Upper lobe of left lung (tissue), 6 donors: ENCODE measurements around the gene ICAM4. TPM values are rescaled to one million over a fixed set of nuclear protein-coding genes. Genes with fewer than 3 reads are reported as not detected.

Experiments
- ATAC-seq, 2 donors: fragments of 200-7000 bp; cut with Tn5 transposase; one replicate each; pipeline ENCODE4 v1.9.1; 2022; ENCODE audit warnings: mild to moderate bottlenecking in 2 of 2, moderate library complexity in 2 of 2; ENCODE audit not compliant: low FRiP score in 2 of 2
- DNase-seq, 2 donors: peaks; one replicate each; pipeline ENCODE4 v3.0.0-alpha.2; 2019 to 2020
- H3K27ac ChIP-seq, 4 donors: fragments of 200-600 bp; sonication (generic); one replicate each; pipeline ENCODE4 v1.5.1; 2016 to 2019
- H3K27me3 ChIP-seq, 4 donors: fragments of 200-600 bp; sonication (generic); one replicate each; pipeline ENCODE4 v1.5.1; 2017 to 2019
- H3K36me3 ChIP-seq, 4 donors: fragments of 200-600 bp; sonication (generic); one replicate each; pipeline ENCODE4 v1.5.1; 2016 to 2019
- H3K4me1 ChIP-seq, 4 donors: fragments of 200-600 bp; sonication (generic); one replicate each; pipeline ENCODE4 v1.5.1; 2018 to 2019
- H3K4me3 ChIP-seq, 4 donors: fragments of 200-600 bp; sonication (generic); one replicate each; pipeline ENCODE4 v1.5.1; 2017 to 2019; ENCODE audit warnings: mild to moderate bottlenecking in 2 of 4, moderate library complexity in 1 of 4
- H3K9me3 ChIP-seq, 4 donors: fragments of 200-600 bp; sonication (generic); one replicate each; pipeline ENCODE4 v1.5.1; 2018 to 2019
- EP300 ChIP-seq, 4 donors: sonication (generic); formaldehyde crosslinking; IDR thresholded peaks; one replicate each; pipeline ENCODE4 v1.5.1; 2017; ENCODE audit warnings: antibody characterized with exemption in 4 of 4, control low read depth in 2 of 4
- POLR2A ChIP-seq, 4 donors: fragments of 450-650 bp; IDR thresholded peaks; one replicate each; pipeline ENCODE4 v1.5.1; 2016 to 2017; ENCODE audit warnings: antibody characterized with exemption in 4 of 4, mild to moderate bottlenecking in 2 of 4
- POLR2AphosphoS5 ChIP-seq, 2 donors: sonication (generic); formaldehyde crosslinking; IDR thresholded peaks; one replicate each; pipeline ENCODE4 v1.5.1; 2017; ENCODE audit warnings: antibody characterized with exemption in 2 of 2
- whole genome bisulfite sequencing, 2 donors: methylation state at CpG; one replicate each; pipeline ENCODE4 v1.1.5; 2017 to 2018; 5-methylcytosine and 5-hydroxymethylcytosine counted together
- total RNA-seq, 6 donors: library from RNA; depleted of rRNA in 4 of 6; stranded (reverse); fragments of >200 nt in 4 of 6; gene quantifications; one replicate each; pipeline versions ENCODE4 v1.1.0 to v1.2.1, GENCODE V29; 2016 to 2021
- TF ChIP-seq, protein P1 (sequence below), 6 experiments: fragments of 450-650 bp in 4 of 6; fragments of 200-600 bp in 2 of 6; sonication (generic) in 2 of 6; IDR thresholded peaks; one replicate each; pipeline ENCODE4 v1.5.1; 2016 to 2019; ENCODE audit warnings: antibody characterized with exemption in 6 of 6
- donor health status: DM: no; HTN: no; CAD: no; lungs with moderate emphysema.
- donor health status: DM: no; HTN: yes; CAD: no; lungs with severe emphysema.

The ICAM4 gene
- total RNA-seq, 6 donors from 2014 or later, result 6.3 to 24.3 (median 12.0) TPM

GRCh38 chr19:10254244-10254643 lies 32.5 kb upstream of the ICAM4 start:
- Histone ChIP-seq H3K27ac (no peak overlapping the region), H3K36me3 (peaks cover 10 to 50% (median 44%) of the 10 kb centered on the region in 4 donors), H3K4me1 (peaks cover 16 to 38% (median 17%) of the 10 kb centered on the region in 4 donors), H3K9me3 (no peaks in the 10 kb centered on the region), H3K27me3 (no peaks in the 10 kb centered on the region), H3K4me3 (no peak overlapping the region)
- ATAC-seq (no peak), DNase-seq (no peak)
- TF ChIP-seq POLR2A (IDR thresholded peaks at IDR 0.05) (no peak), POLR2AphosphoS5 (IDR thresholded peaks at IDR 0.05) (no peak), EP300 (IDR thresholded peaks at IDR 0.05) (no peak)
- TF ChIP-seq, protein P1, sequence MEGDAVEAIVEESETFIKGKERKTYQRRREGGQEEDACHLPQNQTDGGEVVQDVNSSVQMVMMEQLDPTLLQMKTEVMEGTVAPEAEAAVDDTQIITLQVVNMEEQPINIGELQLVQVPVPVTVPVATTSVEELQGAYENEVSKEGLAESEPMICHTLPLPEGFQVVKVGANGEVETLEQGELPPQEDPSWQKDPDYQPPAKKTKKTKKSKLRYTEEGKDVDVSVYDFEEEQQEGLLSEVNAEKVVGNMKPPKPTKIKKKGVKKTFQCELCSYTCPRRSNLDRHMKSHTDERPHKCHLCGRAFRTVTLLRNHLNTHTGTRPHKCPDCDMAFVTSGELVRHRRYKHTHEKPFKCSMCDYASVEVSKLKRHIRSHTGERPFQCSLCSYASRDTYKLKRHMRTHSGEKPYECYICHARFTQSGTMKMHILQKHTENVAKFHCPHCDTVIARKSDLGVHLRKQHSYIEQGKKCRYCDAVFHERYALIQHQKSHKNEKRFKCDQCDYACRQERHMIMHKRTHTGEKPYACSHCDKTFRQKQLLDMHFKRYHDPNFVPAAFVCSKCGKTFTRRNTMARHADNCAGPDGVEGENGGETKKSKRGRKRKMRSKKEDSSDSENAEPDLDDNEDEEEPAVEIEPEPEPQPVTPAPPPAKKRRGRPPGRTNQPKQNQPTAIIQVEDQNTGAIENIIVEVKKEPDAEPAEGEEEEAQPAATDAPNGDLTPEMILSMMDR (IDR thresholded peaks at IDR 0.05), result no peak
- WGBS, 2 donors, result 88 to 89% methylated on average over 3 of the region's 3 CpGs

DNA sequence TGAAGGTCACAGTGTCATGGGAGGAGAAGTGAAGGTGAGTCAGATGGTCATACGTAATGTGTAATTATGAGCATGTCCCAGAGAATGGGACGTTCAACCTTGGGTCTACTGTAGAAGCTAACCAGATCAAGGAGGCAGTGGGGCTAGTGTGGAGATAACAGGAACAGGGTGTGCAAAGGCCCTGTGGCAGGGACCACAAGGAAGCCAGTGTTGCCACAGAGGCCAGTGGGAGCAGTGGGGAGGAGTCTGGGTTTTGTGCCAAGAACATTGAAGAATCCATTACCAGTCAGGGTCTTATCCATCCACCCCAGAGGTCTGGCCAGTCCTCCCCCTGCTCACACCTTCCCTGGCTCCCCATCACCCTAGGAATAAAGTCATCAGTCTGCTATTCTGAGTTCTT lies 31.4 kb upstream of the ICAM4 start:
- peaks cover 10 to 50% (median 44%) of the 10 kb centered on the region in 4 donors for H3K36me3 ChIP-seq

GRCh38 chr19:10256551-10256950 lies 30.2 kb upstream of the ICAM4 start:
- no peak overlapping the region for H3K4me3 ChIP-seq
- peaks cover 10 to 50% (median 44%) of the 10 kb centered on the region in 4 donors for H3K36me3 ChIP-seq
- DNase-seq (peak in 1 of 2 donors; percentile 80), ATAC-seq (no peak)
- peak overlapping the region in 3 of 4 donors; percentile 28 to 41 (median 38) for H3K27ac ChIP-seq
- 67 to 74% methylated on average over 14 to 16 of the region's 18 CpGs for WGBS, 2 donors
- TF ChIP-seq POLR2AphosphoS5 (IDR thresholded peaks at IDR 0.05) (no peak), POLR2A (IDR thresholded peaks at IDR 0.05) (no peak), EP300 (IDR thresholded peaks at IDR 0.05) (no peak)
- TF ChIP-seq, protein P1 (IDR thresholded peaks at IDR 0.05), result no peak
- H3K9me3 ChIP-seq, result no peaks in the 10 kb centered on the region
- H3K4me1 ChIP-seq, result peaks cover 15 to 40% (median 23%) of the 10 kb centered on the region in 4 donors
- no peaks in the 10 kb centered on the region for H3K27me3 ChIP-seq

More for the DNA sequence above, 31.4 kb upstream of the ICAM4 start:
- 95 to 98% methylated on average over 2 of the region's 2 CpGs for WGBS, 2 donors
- H3K27ac ChIP-seq, result peak overlapping the region in 1 of 4 donors; percentile 41
- peaks cover 19 to 42% (median 25%) of the 10 kb centered on the region in 4 donors for H3K4me1 ChIP-seq
- no peak for TF ChIP-seq POLR2A (IDR thresholded peaks at IDR 0.05)
- TF ChIP-seq EP300 (IDR thresholded peaks at IDR 0.05), result no peak
- TF ChIP-seq POLR2AphosphoS5 (IDR thresholded peaks at IDR 0.05), result no peak
- TF ChIP-seq, protein P1 (IDR thresholded peaks at IDR 0.05), result no peak
- ATAC-seq, result no peak
- H3K9me3 ChIP-seq, result no peaks in the 10 kb centered on the region
- no peak for DNase-seq
- no peaks in the 10 kb centered on the region for H3K27me3 ChIP-seq
- H3K4me3 ChIP-seq, result no peak overlapping the region

GRCh38 chr19:10256970-10257615 lies 29.7 kb upstream of the ICAM4 start:
- Histone ChIP-seq H3K9me3 (no peaks in the 10 kb centered on the region), H3K36me3 (peaks cover 10 to 50% (median 44%) of the 10 kb centered on the region in 4 donors), H3K4me1 (peaks cover 15 to 40% (median 23%) of the 10 kb centered on the region in 4 donors), H3K27ac (peak overlapping the region in 2 of 4 donors; percentile 24 to 28), H3K4me3 (no peak overlapping the region), H3K27me3 (no peaks in the 10 kb centered on the region)
- no peak for DNase-seq
- 75 to 84% methylated on average over 9 of the region's 9 CpGs for WGBS, 2 donors
- TF ChIP-seq EP300 (IDR thresholded peaks at IDR 0.05) (no peak), POLR2AphosphoS5 (IDR thresholded peaks at IDR 0.05) (no peak), POLR2A (IDR thresholded peaks at IDR 0.05) (no peak)
- TF ChIP-seq, protein P1 (IDR thresholded peaks at IDR 0.05), result no peak
- no peak for ATAC-seq
